ENCODE measurements around the gene GARIN3. TPM values are rescaled to one million over a fixed set of nuclear protein-coding genes. Genes with fewer than 3 reads are reported as not detected.

The GARIN3 gene
- not detected in 2 replicates for total RNA-seq

DNA sequence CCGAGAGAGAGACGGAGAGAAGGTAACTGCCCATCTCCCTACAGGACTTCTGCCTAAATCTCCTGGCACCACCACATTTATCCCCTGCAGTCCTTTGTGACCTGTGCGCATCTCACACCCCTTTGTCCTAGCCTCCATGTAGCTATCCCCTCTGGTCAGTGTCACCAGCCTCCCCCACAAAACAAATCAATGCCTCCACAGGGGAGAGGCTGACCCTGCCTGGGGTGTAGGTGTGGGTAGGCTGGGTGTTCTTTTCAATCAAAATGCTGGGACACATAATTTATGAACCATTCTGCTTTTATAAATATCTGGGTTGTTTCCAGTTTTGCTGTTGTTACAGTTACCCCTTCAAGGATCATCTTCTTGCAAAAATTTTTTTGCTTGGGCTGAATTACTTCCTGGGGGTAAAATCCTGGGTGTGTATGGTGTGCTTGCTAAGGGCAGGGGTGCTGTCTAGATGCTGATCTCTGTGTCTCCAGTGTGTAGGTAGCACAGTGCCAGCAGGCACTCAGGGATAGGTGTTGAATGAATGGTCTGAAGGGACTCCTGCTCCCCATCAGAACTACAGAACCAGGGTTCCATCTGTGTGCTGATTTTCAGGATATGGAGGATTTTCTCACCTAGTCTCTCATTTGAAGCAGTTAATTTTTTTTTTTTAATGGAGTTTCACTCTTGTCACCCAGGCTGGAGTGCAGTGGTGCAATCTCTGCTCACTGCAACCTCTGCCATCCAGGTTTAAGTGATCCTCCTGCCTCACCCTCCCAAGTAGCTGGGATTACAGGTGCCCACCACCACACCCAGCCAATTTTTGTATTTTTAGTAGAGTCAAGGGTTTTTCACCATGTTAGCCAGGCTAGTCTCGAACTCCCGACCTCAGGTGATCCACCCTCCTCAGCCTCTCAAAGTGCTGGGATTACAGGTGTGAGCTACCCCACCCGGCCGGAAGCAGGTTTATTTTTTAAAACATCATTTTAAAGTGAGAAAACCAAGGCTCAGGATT, at the start of gene GARIN3:
GARIN3 (minus strand) TSS at position 51 of the 1,000 bp plus-strand sequence. CDS start 96 bp downstream, outside the sequence.

DNA sequence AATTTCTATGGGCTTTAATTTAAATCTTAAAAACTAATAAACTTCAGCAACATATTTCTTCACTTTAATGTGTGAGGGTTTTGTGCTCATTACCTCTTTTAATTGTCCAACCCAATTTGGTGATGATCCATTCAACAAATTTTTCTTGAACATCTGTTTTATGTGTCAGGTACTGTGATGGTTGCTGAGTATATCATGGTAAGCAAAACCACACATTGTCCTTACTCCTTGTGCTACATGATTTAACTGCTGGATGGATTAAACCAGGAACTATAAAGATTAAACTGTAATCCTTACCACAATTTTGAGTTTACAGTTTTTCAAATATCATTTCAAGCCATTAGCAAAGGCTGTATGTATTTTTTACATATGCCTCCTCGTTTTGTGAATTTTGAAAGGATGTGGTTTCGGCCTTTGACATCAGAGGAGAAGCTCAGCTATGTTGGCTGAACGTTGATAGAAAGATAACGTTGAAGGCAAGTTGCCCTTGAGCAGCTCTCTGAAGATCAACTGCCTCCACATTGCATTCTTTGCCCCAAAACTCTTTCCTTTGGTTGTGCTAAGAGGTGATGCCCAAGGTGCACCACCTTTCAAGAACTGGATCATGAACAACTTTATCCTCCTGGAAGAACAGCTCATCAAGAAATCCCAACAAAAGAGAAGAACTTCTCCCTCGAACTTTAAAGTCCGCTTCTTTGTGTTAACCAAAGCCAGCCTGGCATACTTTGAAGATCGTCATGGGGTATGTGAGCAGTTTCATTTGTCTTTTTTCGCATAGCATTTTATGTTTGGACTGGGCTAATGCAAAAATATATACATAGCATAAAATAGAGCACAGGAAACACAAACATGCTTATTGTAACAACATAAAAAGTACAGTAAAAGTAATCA, 14.6 kb upstream of the GARIN3 start, which contains the start of gene ITK:
ITK (plus strand) TSS at position 467 of the 891 bp plus-strand sequence; CDS start at position 605, 138 bp downstream.

DNA sequence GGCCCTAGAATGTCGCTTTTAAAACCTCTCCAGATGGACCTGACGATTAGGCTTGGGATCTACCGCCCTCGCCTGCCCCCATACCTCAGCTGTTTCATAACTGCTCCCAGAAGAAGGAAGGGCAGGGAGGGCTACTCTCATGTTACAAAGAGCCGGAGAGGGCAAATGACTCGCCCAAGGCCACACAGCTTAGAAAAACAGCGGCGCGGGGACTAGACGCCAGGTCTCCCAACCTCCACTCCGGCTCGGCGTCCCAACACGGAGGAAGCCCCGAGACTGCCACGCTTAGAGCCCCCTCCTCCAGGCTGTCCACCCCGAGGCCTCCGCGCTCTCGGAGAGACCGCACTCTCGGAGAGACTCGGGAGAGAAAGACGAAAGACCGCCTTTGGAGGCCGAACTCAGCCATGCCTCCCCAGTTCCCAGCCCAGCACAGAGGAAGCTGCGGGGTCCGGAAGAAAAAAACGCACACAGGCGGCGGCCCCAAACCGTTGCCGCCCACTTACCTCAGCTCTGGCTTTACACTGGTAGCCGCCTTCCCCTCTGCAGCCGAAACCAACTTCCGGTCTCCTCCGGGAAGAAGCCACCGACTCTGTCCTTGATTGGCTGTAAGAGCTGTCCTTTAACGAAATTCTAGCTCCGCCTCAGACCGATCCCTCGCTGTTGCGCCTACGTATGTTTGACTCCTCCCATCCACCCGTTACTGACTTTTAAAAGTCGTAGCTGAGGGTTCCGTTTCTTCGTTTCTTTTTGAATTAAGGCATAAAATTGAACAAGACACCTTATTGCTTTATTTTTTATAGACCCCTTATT, 23.5 kb downstream of the GARIN3 start, which contains the start of gene MED7:
MED7 (minus strand) TSS at position 549 of the 810 bp plus-strand sequence. CDS start 3,434 bp downstream, outside the sequence.

Other genes with a start within 250 kb of the GARIN3 start
- not detected in 2 replicates for gene TIMD4, start 203.0 kb downstream of the GARIN3 start, total RNA-seq
- not detected in 2 replicates for gene HAVCR1, start 107.1 kb downstream of the GARIN3 start, total RNA-seq
- gene HAVCR2, start 57.2 kb downstream of the GARIN3 start, total RNA-seq, result 0.21 and 1.0 TPM in 2 replicates
- 9.6 and 9.7 TPM in 2 replicates for gene MED7, start 23.4 kb downstream of the GARIN3 start, total RNA-seq
- gene ITK, start 14.6 kb upstream of the GARIN3 start, total RNA-seq, result not detected in 2 replicates
- 2.1 and 4.3 TPM in 2 replicates for gene CYFIP2, start 99.9 kb upstream of the GARIN3 start, total RNA-seq